Epithelial cell of esophagus (primary cell): ENCODE results near the gene LRG1.
A peak's percentile ranks its signal among the peaks of the same experiment; 100 is the strongest.

Source experiments
- DNase-seq: peaks from one replicate; pipeline ENCODE4 v3.0.0; 2010; ENCODE audit warnings: low read depth
- H3K4me3 ChIP-seq: 2 replicates; pipeline ENCODE4 v1.5.1; 2011; ENCODE audit warnings: mild to moderate bottlenecking, low read length, control low read depth
- TF ChIP-seq, protein P1 (sequence below): IDR thresholded peaks from 2 replicates; pipeline ENCODE4 v1.5.1; 2011; ENCODE audit warnings: low read depth, mild to moderate bottlenecking, low read length, control low read depth, inconsistent platforms; ENCODE audit not compliant: insufficient read depth; ENCODE audit errors: missing control alignments

LRG1 gene

DNA sequence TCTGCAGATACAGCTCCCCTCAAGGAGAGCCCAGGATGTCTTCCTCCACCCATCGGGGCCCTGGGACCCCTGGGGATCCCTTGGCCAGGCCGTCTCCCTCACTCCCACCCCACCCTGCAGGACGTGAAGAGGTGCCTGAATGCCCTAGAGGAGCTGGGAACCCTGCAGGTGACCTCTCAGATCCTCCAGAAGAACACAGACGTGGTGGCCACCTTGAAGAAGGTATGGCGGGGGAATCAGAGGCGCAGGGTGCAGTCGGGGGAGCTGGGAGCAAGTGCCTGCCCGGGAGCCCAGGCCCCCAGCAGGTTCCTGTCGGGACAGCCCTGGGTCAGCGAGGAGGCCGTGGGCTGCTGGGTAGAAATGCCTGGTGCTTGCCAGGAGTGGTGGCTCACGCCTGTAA, 41.1 kb downstream of the LRG1 start:
- H3K4me3 ChIP-seq: no peak overlapping the region
- no peak for DNase-seq
- TF ChIP-seq, protein P1, sequence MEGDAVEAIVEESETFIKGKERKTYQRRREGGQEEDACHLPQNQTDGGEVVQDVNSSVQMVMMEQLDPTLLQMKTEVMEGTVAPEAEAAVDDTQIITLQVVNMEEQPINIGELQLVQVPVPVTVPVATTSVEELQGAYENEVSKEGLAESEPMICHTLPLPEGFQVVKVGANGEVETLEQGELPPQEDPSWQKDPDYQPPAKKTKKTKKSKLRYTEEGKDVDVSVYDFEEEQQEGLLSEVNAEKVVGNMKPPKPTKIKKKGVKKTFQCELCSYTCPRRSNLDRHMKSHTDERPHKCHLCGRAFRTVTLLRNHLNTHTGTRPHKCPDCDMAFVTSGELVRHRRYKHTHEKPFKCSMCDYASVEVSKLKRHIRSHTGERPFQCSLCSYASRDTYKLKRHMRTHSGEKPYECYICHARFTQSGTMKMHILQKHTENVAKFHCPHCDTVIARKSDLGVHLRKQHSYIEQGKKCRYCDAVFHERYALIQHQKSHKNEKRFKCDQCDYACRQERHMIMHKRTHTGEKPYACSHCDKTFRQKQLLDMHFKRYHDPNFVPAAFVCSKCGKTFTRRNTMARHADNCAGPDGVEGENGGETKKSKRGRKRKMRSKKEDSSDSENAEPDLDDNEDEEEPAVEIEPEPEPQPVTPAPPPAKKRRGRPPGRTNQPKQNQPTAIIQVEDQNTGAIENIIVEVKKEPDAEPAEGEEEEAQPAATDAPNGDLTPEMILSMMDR: no peak

DNA sequence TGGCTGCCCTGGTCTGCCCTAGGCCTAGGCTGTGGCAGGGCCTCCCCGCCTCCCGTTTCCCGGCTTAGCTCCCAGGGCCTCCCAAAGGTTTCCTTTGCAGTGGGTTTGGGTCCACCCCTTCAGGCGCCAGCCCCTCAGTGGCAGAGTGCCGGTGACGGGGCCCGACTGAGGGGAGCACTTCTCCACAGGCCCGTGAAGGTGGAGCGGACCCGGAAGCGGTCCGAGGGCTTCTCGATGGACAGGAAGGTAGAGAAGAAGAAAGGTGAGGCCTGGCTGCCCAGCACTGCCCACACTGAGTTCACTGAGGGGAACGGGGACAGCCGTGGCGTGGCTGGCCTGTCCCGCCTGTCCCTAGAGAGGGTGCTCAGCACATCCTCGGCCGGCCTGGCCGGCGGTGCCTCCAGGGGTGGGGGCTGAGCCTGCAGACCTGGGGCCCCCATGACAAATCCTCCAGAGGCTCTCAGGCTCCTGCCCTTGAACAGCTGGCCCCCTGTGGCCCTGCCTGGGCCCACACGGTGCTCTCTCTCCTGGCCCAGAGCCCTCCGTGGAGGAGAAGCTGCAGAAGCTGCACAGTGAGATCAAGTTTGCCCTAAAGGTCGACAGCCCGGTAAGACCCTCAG, 42.0 kb downstream of the LRG1 start:
- TF ChIP-seq, protein P1: no peak
- no peak overlapping the region for H3K4me3 ChIP-seq
- no peak for DNase-seq

DNA sequence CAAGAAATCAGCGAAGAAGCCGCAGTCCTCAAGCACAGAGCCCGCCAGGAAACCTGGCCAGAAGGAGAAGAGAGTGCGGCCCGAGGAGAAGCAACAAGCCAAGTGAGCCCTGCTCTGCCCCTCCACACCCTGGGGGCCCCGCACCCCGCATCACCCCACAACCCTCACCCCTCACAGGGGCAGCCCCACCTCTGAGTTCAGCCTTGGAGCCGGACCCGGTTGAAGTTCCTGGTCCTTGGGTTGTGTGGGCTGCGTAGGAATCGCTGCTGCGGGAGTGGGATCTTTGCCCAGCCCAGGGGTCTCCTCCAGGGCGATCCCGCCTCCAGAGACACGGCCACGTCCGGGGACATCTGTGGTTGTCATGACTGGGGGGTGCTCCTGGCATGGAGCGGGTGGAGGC, 43.5 kb downstream of the LRG1 start:
- TF ChIP-seq, protein P1: no peak
- H3K4me3 ChIP-seq: no peak overlapping the region
- DNase-seq: no peak

DNA sequence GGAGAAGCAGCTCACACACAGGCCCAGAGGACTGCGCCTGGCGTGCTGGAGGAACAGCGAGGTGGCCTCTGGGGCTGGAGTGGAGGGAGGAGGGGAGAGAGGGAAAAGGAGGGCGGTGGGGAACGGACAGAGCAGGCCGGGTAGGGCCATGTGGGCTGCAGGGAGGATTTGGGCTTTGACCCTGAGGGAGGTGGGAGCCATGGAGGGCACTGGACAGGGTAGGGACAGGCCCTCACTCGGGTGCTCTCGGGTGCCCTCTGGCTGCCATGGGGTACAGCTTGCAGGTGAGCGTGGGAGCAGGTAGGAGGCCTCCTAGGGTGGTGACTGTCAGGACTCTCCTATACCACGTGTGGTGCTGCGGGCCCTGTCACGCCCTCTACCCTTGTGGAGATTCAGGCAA, 44.4 kb downstream of the LRG1 start:
- TF ChIP-seq, protein P1: peak; percentile 50
- DNase-seq: peak; percentile 46
- no peak overlapping the region for H3K4me3 ChIP-seq

DNA sequence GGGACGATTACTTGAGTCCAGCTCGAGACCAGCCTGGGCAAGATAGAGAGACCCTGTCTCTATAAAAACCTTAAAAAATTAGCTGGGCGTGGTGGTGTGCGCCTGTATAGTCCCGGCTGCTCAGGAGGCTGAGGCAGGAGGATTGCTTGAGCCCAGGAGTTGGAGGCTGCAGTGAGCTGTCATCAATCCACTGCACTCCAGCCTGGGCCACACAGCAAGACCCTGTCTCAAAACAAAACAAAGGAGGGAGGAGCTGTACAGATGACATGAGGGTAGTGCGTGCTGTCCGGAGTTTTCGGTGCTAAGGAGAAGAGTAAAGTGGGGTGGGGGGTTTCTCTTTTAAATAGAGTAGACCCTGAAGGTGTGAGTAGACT, 45.2 kb downstream of the LRG1 start:
- H3K4me3 ChIP-seq: no peak overlapping the region
- TF ChIP-seq, protein P1: no peak
- no peak for DNase-seq

DNA sequence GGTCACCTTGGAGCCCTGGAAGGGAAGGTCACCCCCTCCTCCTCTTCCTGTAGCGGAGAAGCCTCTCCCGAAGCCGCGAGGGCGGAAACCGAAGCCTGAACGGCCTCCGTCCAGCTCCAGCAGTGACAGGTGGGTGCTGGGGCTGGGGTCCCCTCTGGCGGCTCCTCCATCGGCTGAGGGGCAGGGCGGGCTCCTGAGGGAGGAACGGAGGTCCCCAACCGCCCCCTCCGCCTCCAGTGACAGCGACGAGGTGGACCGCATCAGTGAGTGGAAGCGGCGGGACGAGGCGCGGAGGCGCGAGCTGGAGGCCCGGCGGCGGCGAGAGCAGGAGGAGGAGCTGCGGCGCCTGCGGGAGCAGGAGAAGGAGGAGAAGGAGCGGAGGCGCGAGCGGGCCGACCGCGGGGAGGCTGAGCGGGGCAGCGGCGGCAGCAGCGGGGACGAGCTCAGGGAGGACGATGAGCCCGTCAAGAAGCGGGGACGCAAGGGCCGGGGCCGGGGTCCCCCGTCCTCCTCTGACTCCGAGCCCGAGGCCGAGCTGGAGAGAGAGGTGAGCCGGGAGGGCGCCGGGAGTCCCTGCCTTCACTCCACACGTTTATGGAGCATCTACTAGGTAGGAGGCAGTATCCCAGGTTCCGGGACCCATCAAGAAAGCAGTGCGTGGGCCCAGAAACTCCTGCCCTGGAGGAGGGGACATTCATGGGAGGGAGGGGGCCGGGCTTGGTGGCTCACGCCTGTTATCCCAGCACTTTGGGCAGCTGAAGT, 45.7 kb downstream of the LRG1 start:
- no peak overlapping the region for H3K4me3 ChIP-seq
- no peak for DNase-seq
- TF ChIP-seq, protein P1: no peak
